Liver (tissue), 9 donors: Measurements from ENCODE around the gene C10orf71. TPM values are rescaled to one million over a fixed set of nuclear protein-coding genes. Genes with fewer than 3 reads are reported as not detected.

Experiments used
- DNase-seq: peaks from one replicate; pipeline ENCODE4 v3.0.0-alpha.2; 2017; ENCODE audit warnings: low spot score
- H3K27ac ChIP-seq, 2 donors: one replicate each; pipeline ENCODE4 v1.7.0; 2013; ENCODE audit warnings: inconsistent platforms in 2 of 2, low read length in 2 of 2, control low read depth in 1 of 2, low read depth in 1 of 2, mild to moderate bottlenecking in 1 of 2
- H3K27me3 ChIP-seq, 4 donors: one replicate each; pipeline versions ENCODE4 v1.6.1 to v1.7.0; 2013; ENCODE audit warnings: low read length in 3 of 4, inconsistent platforms in 1 of 4, mild to moderate bottlenecking in 1 of 4, moderate library complexity in 1 of 4; ENCODE audit not compliant: control insufficient read depth in 4 of 4, insufficient read depth in 4 of 4
- H3K36me3 ChIP-seq, 4 donors: one replicate each; pipeline versions ENCODE4 v1.6.1 to v1.7.0; 2013; ENCODE audit warnings: low read length in 3 of 4, mild to moderate bottlenecking in 3 of 4, low read depth in 1 of 4, moderate library complexity in 1 of 4; ENCODE audit not compliant: control insufficient read depth in 4 of 4, insufficient read depth in 3 of 4
- H3K4me1 ChIP-seq, 4 donors: one replicate each; pipeline versions ENCODE4 v1.6.1 to v1.7.0; 2013; ENCODE audit warnings: low read length in 3 of 4, mild to moderate bottlenecking in 3 of 4, moderate library complexity in 1 of 4; ENCODE audit not compliant: control insufficient read depth in 4 of 4, insufficient read depth in 4 of 4
- H3K4me3 ChIP-seq, 3 donors: one replicate each; pipeline versions ENCODE4 v1.6.1 to v1.7.0; 2013; ENCODE audit warnings: low read length in 3 of 3, control low read depth in 1 of 3, low read depth in 1 of 3, mild to moderate bottlenecking in 1 of 3
- H3K9ac ChIP-seq, 2 donors: one replicate each; pipeline ENCODE4 v1.7.0; 2013; ENCODE audit warnings: low read length in 2 of 2, mild to moderate bottlenecking in 2 of 2, moderate library complexity in 2 of 2, control low read depth in 1 of 2, low read depth in 1 of 2
- H3K9me3 ChIP-seq, 4 donors: one replicate each; pipeline versions ENCODE4 v1.6.1 to v1.7.0; 2013; ENCODE audit warnings: low read length in 3 of 4; ENCODE audit not compliant: control insufficient read depth in 4 of 4
- EGR1 ChIP-seq, 2 donors: IDR thresholded peaks; 2 replicates each; pipeline ENCODE4 v1.6.1; 2016 to 2018; ENCODE audit warnings: antibody characterized with exemption in 2 of 2, low read depth in 2 of 2
- FOXA1 ChIP-seq: IDR thresholded peaks from 2 replicates; pipeline ENCODE4 v1.6.1; 2016; ENCODE audit warnings: antibody characterized with exemption
- FOXA2 ChIP-seq: IDR thresholded peaks from 2 replicates; pipeline ENCODE4 v1.6.1; 2016; ENCODE audit warnings: antibody characterized with exemption
- GABPA ChIP-seq, 2 donors: IDR thresholded peaks in 1 of 2; conservative IDR thresholded peaks in 1 of 2; 2 replicates each; pipeline ENCODE4 v1.6.1; 2016; ENCODE audit warnings: antibody characterized with exemption in 2 of 2, mild to moderate bottlenecking in 1 of 2, moderate library complexity in 1 of 2
- HNF4A ChIP-seq, 2 donors: conservative IDR thresholded peaks; 2 replicates each; pipeline ENCODE4 v1.6.1; 2016; ENCODE audit warnings: antibody characterized with exemption in 2 of 2, mild to moderate bottlenecking in 2 of 2
- HNF4G ChIP-seq: IDR thresholded peaks from 2 replicates; pipeline ENCODE4 v1.6.1; 2016; ENCODE audit warnings: antibody characterized with exemption
- JUND ChIP-seq, 2 donors: IDR thresholded peaks; 2 replicates each; pipeline ENCODE4 v1.6.1; 2016; ENCODE audit warnings: antibody characterized with exemption in 2 of 2
- NR2F2 ChIP-seq: IDR thresholded peaks from 2 replicates; pipeline ENCODE4 v1.6.1; 2016; ENCODE audit warnings: antibody characterized with exemption
- RAD21 ChIP-seq, 2 donors: IDR thresholded peaks; 2 replicates each; pipeline ENCODE4 v1.6.1; 2016; ENCODE audit warnings: antibody characterized with exemption in 2 of 2, mild to moderate bottlenecking in 2 of 2
- RXRA ChIP-seq, 2 donors: IDR thresholded peaks; 2 replicates each; pipeline ENCODE4 v1.6.1; 2017 to 2018; ENCODE audit warnings: antibody characterized with exemption in 2 of 2, mild to moderate bottlenecking in 1 of 2
- SP1 ChIP-seq: IDR thresholded peaks from 2 replicates; pipeline ENCODE4 v1.6.1; 2018; ENCODE audit warnings: antibody characterized with exemption, mild to moderate bottlenecking
- TAF1 ChIP-seq: conservative IDR thresholded peaks from 2 replicates; pipeline ENCODE4 v1.6.1; 2016; ENCODE audit warnings: antibody characterized with exemption, mild to moderate bottlenecking
- YY1 ChIP-seq: IDR thresholded peaks from 2 replicates; pipeline ENCODE4 v1.6.1; 2016; ENCODE audit warnings: antibody characterized with exemption, mild to moderate bottlenecking
- WGBS: extraction: QIAGEN DNeasy Blood & Tissue Kit; methylation state at CpG from one replicate; pipeline ENCODE4 v1.1.7; 2013; 5-methylcytosine and 5-hydroxymethylcytosine counted together
- polyA plus RNA-seq, 2 donors: library from polyadenylated mRNA; stranded (reverse) in 1 of 2; unstranded in 1 of 2; fragments of 200-250 nt in 1 of 2; fragments of >200 nt in 1 of 2; fragmentation: Nextera tagmentation in 1 of 2; extraction: Ambion mirVana in 1 of 2; gene quantifications; one replicate each; pipeline versions ENCODE4 v1.2.1 to v1.2.3, GENCODE V29; 2013 to 2015
- total RNA-seq, 2 donors: library from RNA; depleted of rRNA; stranded (reverse); fragments of >200 nt; gene quantifications; one replicate each; pipeline ENCODE4 v1.2.3, GENCODE V29; 2014
- TF ChIP-seq, protein P1 (sequence below): IDR thresholded peaks from 2 replicates; pipeline ENCODE4 v1.6.1; 2016; ENCODE audit warnings: antibody characterized with exemption
- TF ChIP-seq, protein P2 (sequence below): IDR thresholded peaks from 2 replicates; pipeline ENCODE4 v1.6.1; 2016; ENCODE audit warnings: antibody characterized with exemption
- TF ChIP-seq, protein P3 (sequence below): IDR thresholded peaks from 2 replicates; pipeline ENCODE4 v1.6.1; 2016; ENCODE audit warnings: antibody characterized with exemption
- TF ChIP-seq, protein P4 (sequence below): fragments of 150-350 bp; IDR thresholded peaks from 2 replicates; pipeline ENCODE4 v1.5.1; 2017; ENCODE audit warnings: improper control_type of control experiment, low read depth, low read length; ENCODE audit not compliant: missing input control
- TF ChIP-seq, protein P5 (sequence below): IDR thresholded peaks from 2 replicates; pipeline ENCODE4 v1.6.1; 2016; ENCODE audit warnings: antibody characterized with exemption, mild to moderate bottlenecking
- donor health status: healthy.
- donor health status: healthy.
- donor health status: healthy.
- donor health status: healthy.
- donor health status: healthy.

The C10orf71 gene
- total and polyA plus RNA-seq, 4 donors: 0.03 TPM; not detected in 3

DNA sequence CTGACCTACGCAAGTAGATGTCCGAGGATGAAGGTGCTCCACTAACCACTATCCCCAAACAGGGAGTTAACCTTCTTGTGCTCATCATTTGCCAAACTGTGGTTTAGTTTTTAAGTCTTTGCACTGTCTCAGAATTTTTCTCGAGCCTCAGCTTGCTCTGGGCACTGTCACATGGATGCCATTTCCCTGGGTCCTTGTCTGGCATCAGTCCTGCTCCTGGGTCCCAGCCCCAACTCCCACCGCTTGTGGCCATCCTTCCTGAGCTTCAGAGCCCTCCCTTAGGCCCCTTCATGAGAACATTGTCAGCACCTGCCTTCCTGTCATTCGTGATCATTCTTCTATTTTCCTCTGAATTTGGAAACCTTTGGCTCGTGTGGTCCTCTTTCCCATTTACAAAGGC lies 33.8 kb downstream of the C10orf71 start:
- Histone ChIP-seq H3K4me3 (no peak overlapping the region), H3K27me3 (no peaks in the 10 kb centered on the region), H3K36me3 (no peaks in the 10 kb centered on the region), H3K9ac (no peak overlapping the region), H3K4me1 (no peaks in the 10 kb centered on the region), H3K9me3 (no peaks in the 10 kb centered on the region), H3K27ac (no peak overlapping the region)
- WGBS: 81% methylated on average over 6 of the region's 6 CpGs
- TF ChIP-seq HNF4G (no peak), GABPA (IDR thresholded peaks at IDR 0.05 in 1 of 2, conservative IDR thresholded peaks at IDR 0.05 in 1 of 2) (no peak), YY1 (no peak), NR2F2 (no peak), HNF4A (conservative IDR thresholded peaks at IDR 0.05) (no peak), JUND (IDR thresholded peaks at IDR 0.05) (no peak), FOXA2 (no peak)
- TF ChIP-seq, protein P1, sequence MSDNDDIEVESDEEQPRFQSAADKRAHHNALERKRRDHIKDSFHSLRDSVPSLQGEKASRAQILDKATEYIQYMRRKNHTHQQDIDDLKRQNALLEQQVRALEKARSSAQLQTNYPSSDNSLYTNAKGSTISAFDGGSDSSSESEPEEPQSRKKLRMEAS: no peak
- TF ChIP-seq, protein P2, sequence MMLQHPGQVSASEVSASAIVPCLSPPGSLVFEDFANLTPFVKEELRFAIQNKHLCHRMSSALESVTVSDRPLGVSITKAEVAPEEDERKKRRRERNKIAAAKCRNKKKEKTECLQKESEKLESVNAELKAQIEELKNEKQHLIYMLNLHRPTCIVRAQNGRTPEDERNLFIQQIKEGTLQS: no peak
- TF ChIP-seq, protein P3, sequence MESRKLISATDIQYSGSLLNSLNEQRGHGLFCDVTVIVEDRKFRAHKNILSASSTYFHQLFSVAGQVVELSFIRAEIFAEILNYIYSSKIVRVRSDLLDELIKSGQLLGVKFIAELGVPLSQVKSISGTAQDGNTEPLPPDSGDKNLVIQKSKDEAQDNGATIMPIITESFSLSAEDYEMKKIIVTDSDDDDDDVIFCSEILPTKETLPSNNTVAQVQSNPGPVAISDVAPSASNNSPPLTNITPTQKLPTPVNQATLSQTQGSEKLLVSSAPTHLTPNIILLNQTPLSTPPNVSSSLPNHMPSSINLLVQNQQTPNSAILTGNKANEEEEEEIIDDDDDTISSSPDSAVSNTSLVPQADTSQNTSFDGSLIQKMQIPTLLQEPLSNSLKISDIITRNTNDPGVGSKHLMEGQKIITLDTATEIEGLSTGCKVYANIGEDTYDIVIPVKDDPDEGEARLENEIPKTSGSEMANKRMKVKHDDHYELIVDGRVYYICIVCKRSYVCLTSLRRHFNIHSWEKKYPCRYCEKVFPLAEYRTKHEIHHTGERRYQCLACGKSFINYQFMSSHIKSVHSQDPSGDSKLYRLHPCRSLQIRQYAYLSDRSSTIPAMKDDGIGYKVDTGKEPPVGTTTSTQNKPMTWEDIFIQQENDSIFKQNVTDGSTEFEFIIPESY: no peak
- no peak for DNase-seq

DNA sequence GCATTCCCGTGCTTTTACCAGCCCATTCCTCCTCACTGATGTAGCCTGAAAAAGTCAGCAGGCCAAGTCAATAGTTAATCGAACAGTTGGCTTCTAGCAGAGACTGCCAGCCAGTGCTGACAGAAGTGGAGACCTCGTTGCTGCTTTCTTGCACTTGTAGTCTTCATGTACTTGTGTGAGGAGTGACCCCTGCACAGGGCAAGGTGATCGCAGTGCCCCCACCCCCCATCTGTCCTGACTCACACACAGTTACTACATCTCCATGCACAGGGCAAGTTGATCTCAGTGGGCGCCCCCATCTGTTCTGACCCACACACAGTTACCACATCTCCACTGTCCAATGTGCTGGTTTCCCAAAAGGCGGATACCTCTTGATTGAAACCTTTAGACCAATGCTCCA lies 34.2 kb downstream of the C10orf71 start:
- TF ChIP-seq TAF1 (no peak), HNF4A (conservative IDR thresholded peaks at IDR 0.05) (no peak), SP1 (no peak), JUND (IDR thresholded peaks at IDR 0.05) (no peak), RAD21 (IDR thresholded peaks at IDR 0.05) (no peak), FOXA1 (no peak), EGR1 (IDR thresholded peaks at IDR 0.05; ENCODE audit: low read depth in 2 of 2) (no peak), RXRA (IDR thresholded peaks at IDR 0.05) (no peak), HNF4G (no peak), YY1 (no peak), GABPA (IDR thresholded peaks at IDR 0.05 in 1 of 2, conservative IDR thresholded peaks at IDR 0.05 in 1 of 2) (no peak), NR2F2 (no peak), FOXA2 (no peak)
- TF ChIP-seq, protein P1: no peak
- TF ChIP-seq, protein P2: no peak
- TF ChIP-seq, protein P4, sequence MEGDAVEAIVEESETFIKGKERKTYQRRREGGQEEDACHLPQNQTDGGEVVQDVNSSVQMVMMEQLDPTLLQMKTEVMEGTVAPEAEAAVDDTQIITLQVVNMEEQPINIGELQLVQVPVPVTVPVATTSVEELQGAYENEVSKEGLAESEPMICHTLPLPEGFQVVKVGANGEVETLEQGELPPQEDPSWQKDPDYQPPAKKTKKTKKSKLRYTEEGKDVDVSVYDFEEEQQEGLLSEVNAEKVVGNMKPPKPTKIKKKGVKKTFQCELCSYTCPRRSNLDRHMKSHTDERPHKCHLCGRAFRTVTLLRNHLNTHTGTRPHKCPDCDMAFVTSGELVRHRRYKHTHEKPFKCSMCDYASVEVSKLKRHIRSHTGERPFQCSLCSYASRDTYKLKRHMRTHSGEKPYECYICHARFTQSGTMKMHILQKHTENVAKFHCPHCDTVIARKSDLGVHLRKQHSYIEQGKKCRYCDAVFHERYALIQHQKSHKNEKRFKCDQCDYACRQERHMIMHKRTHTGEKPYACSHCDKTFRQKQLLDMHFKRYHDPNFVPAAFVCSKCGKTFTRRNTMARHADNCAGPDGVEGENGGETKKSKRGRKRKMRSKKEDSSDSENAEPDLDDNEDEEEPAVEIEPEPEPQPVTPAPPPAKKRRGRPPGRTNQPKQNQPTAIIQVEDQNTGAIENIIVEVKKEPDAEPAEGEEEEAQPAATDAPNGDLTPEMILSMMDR: no peak
- TF ChIP-seq, protein P3: no peak
- TF ChIP-seq, protein P5, sequence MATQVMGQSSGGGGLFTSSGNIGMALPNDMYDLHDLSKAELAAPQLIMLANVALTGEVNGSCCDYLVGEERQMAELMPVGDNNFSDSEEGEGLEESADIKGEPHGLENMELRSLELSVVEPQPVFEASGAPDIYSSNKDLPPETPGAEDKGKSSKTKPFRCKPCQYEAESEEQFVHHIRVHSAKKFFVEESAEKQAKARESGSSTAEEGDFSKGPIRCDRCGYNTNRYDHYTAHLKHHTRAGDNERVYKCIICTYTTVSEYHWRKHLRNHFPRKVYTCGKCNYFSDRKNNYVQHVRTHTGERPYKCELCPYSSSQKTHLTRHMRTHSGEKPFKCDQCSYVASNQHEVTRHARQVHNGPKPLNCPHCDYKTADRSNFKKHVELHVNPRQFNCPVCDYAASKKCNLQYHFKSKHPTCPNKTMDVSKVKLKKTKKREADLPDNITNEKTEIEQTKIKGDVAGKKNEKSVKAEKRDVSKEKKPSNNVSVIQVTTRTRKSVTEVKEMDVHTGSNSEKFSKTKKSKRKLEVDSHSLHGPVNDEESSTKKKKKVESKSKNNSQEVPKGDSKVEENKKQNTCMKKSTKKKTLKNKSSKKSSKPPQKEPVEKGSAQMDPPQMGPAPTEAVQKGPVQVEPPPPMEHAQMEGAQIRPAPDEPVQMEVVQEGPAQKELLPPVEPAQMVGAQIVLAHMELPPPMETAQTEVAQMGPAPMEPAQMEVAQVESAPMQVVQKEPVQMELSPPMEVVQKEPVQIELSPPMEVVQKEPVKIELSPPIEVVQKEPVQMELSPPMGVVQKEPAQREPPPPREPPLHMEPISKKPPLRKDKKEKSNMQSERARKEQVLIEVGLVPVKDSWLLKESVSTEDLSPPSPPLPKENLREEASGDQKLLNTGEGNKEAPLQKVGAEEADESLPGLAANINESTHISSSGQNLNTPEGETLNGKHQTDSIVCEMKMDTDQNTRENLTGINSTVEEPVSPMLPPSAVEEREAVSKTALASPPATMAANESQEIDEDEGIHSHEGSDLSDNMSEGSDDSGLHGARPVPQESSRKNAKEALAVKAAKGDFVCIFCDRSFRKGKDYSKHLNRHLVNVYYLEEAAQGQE: no peak
- no peaks in the 10 kb centered on the region for H3K4me1 ChIP-seq
- peak; percentile 25 for DNase-seq
- H3K27ac ChIP-seq: no peak overlapping the region
- H3K9me3 ChIP-seq: no peaks in the 10 kb centered on the region
- H3K4me3 ChIP-seq: no peak overlapping the region
- H3K36me3 ChIP-seq: no peaks in the 10 kb centered on the region
- H3K9ac ChIP-seq: no peak overlapping the region
- H3K27me3 ChIP-seq: no peaks in the 10 kb centered on the region
- 78% methylated on average over 6 of the region's 6 CpGs for WGBS
